NCI-H2081 treated with DMSO at 0.1 percent for 48 hours (cell line): Measurements from ENCODE around the gene KRTAP4-16.
"Not testable (repeated sequence)": the region's sequence is repeated elsewhere in the genome, so short reads cannot be mapped to it uniquely, and the experiment has no call there.

ENCODE experiments used
- DNase-seq: peaks from one replicate; lab custom pipeline; 2025; lab: John Stamatoyannopoulos, UW

KRTAP4-16 gene

DNA sequence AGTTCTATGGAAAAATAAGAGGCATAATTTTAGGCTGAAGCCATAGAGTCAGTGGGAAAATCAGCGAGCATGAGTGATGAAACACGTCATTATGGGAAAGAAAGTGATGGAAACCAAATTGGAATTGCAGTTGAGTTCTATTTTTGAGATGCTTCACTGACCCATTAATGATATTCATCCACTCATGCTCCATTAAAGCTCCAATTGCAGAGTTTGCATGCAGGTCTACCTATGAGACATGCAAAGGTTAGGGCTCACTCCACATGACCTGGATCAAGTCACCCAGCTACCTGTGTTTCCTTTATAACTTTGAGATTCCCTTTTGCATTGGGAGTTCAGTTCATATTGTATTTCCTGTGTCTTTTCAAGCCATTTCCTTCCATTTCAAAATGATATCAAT lies 28.3 kb downstream of the KRTAP4-16 start:
- DNase-seq: no peak

DNA sequence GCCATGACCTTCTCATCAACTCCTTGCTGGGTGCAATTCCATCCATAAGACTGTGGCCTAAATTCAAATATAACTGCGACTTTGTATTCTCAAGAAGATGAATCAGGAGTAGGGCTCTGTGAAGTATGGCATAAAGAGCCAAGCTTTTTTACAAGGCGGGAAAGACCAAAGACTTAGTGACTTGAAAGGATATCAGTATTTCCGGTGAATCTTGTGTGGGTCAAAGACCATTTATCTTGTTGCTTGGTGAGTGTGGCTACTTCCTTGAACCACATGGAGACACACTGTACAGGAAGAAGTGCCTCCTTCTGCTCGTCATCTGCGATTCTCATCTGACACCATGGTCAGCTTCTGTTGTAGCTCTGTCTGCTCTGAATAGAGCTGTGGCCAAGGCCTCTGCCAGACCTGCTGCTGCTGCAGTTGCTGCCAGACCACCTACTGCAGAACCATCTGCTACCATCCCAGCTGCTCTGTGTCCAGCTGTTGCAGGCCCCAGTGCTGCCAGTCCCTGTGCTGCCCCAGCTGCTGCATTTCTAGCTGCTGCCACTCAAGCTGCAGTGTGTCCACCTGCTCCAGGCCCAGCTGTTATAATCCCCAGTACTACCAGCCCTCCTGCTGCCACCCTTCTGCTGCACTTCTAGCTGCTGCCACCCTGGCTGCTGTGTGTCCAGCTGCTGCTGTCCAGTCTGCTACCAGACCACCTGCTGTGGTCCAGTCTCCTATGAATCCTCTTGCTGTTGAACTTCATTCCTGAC lies 30.2 kb downstream of the KRTAP4-16 start:
- no peak for DNase-seq

DNA sequence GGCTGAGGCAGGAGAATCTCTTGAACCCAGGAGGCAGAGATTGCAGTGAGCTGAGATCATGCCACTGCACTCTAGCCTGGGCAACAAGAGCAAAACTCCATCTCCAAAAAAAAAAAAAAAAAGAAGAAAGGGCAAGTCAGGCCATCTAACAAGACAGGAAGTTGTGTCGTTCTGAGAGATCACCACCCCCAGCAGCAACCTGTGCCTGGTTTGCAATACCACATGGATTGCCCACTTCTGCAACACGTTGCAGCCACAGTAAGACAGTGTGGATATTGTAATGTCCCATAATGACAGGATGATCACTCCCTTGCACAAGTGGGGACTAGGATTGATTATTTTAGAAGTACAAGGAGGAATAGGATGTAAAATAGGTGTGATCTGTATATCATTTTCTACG lies 33.0 kb downstream of the KRTAP4-16 start:
- no peak for DNase-seq

DNA sequence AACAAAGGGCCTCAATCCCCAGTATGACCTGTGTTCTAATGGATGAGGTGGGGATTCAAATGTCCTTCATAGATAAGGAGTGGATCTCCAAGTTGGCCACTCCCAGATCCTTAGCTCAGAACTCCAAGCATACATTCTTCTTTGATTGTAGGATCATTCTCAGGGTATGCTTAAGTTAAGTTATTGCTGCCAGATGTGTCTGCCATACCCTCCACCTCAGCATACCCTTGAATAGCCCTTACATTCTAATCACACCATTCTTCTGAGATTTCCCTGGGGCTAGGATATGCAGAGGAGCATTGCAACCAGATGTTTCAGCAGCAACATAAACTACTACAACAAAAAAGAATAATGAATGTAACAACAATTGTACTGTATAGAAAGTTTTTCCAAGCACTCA lies 34.7 kb downstream of the KRTAP4-16 start:
- no peak for DNase-seq

DNA sequence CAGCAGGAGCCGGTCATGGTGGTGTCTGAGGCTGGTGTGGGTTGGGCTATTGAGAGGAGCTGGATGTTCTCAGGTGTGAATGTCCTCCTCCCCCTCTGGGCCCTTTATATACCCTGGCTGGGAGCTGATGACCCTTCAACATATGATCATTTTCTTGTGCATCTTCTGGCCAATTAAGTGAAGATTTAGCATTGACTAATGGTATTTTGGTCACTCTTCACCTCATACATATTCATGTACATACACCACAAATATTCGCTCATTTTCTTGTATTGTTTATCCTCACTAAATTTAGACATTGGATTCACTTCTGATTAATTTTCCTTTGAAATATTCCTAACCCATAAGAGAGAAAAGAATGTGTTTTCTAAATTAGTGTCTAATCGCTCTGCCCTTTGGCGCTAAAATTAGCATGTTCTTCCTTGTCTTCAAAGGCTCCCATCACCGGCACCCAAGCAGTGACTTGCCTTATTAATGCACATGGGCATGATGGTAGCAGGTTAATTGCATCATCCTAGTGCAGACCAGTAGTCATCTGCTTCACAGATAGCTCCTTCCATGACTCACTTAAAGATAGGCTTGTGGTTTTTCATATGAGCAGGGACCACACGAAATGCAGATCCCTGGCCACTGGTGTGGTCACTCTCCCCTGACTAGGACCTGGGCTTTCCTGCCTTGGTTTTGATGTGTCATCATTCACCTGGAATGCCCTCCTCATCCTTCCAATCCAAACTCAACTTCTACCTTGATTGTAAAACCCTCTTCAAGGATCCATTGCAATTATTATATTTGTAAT lies 36.0 kb downstream of the KRTAP4-16 start, which contains the start of gene KRTAP2-4:
Gene KRTAP2-4, minus strand, starts transcription at position 51 of the 796 bp plus-strand sequence. Its CDS starts 34 bp downstream, at position 17.
- DNase-seq: no peak

DNA sequence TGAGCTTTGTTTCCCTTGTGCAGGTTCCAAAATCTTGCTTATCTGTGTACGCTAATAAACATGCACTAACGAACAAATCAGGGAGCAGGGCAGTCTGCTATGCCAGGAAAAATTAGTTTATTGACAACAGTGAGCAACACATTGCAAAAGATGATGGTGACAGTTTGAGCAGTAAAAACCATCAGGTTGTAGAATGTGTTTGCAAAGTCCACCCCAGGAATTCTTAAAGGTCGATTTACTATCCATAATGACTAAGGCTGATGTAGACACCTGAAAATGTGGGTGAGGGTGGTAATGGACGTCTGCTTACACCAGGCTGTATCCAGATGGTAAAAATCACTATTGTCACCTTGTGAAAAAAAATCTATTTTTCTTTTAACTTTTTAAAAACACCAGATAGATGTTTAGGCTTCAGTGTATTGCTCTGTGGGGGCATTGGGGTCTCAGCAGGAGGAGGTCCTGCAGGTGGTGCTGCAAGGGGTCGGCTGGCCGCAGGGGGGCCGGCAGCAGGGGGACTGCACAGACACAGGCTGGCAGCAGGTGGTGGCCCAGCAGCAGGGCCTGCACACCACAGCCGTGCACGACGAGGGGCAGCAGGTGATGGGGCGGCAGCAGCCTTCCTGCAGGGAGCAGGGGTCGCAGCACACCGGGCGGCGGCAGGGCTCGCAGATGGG lies 36.9 kb downstream of the KRTAP4-16 start:
- DNase-seq: not testable (repeated sequence)

DNA sequence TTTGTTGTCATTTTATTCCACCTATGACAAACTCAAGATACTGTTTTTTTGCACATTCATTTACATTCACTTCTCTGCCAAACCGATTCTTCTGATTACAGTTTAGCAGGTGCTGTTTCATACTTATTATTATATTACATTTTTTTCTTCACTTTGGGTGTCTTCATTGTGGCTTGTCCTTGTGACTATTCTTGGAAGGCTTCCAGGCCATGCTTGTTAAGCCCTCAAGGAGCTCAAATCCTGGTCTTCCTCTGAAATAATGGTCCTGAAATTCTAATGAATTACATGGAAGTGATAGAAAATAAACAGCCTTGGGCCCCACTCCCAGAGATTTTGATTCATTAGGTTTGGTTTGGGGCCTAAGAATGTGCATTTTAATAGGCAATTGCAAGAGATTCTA lies 37.7 kb downstream of the KRTAP4-16 start:
- DNase-seq: no peak

DNA sequence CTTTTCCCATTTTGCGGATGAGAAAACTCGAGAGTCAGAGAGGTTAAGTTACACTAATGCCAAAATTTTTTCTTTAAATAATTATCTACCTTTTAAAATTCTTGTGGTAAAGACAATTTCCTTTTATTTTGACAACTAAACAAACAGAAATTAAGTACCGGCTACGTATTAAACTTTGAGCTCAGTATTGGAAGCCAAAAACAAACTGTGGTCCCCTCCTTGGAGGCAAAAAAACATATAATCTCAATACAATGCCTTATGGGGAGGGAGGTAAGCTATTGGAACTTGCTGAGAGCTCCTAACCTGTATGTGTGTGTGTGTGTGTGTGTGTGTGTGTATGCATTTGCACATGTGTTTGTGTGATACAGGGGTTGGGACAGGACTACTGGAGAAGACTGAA lies 38.6 kb downstream of the KRTAP4-16 start:
- DNase-seq: no peak

DNA sequence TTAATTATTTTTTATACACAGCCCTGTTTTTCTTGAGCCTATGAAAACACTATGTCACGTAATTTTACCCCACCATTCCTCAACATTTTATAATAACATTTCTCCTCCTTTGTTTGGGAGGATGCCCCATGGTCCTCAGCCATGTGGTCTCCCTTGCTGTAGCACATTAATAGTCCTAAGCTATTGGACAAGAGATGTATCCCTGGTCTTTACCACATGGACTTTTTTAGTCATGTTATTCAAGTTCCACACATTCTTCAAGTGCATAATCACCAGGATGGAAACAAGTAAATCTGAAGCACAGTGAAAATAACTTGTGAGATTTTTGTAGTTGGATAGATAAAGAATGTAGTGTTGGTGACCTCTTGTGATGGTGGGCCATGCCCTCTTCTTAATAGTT lies 40.0 kb downstream of the KRTAP4-16 start:
- DNase-seq: no peak

DNA sequence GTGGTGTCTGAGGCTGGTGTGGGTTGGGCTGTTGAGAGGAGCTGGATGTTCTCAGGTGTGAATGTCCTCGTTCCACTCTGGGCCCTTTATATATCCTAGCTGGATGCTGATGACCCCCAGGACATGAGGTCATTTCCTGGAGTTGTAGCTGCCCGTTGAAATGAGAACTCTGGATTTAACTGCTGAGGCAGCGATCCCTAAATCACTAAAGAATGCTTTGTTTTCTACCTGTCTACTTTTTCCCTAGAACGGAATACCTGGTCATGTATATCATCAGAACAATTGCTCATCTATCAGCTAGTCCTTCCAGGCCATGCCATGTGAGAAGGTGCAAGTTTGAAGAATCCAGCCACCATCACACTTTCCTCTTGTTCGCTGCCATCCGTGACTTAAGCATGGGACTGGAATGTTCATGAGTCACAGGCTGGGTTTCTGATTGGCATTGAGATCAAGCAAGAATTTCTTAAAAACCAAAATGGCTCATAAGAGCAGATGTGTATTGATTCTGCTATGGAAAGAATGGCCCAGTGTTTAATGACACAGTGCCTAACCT lies 41.9 kb downstream of the KRTAP4-16 start, which contains the start of gene KRTAP2-3:
Gene KRTAP2-3, minus strand, starts transcription at position 63 of the 553 bp plus-strand sequence. CDS start 64 bp downstream, outside the sequence.
- no peak for DNase-seq

DNA sequence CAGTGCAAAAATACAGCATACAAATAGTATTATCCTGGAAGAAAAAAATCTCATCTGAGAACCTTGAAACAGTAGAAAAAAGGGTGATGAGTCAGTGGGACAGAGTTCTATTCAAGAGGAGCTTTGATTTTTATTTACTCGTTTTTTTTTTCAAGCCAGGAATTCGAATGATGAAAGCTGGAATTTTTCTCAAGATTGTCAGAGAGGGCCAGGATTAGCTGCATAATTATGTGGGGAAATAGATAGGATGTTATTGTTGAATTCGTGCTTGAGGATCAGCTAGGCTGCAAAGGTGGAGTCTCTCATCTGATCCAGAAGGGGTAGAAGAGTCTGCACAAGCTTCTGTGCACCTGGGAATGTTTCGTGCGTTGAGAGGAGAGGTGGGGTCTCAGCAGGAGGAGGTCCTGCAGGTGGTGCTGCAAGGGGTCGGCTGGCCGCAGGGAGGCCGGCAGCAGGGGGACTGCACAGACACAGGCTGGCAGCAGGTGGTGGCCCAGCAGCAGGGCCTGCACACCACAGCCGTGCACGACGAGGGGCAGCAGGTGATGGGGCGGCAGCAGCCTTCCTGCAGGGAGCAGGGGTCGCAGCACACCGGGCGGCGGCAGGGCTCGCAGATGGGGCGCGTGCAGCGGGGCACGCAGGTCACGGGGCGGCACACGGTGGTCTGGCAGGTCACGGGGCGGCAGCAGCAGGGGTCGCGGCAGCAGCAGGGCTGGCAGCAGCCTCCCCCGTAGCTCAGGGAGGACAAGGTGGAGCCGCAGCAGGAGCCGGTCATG lies 42.5 kb downstream of the KRTAP4-16 start:
- DNase-seq: not testable (repeated sequence)

DNA sequence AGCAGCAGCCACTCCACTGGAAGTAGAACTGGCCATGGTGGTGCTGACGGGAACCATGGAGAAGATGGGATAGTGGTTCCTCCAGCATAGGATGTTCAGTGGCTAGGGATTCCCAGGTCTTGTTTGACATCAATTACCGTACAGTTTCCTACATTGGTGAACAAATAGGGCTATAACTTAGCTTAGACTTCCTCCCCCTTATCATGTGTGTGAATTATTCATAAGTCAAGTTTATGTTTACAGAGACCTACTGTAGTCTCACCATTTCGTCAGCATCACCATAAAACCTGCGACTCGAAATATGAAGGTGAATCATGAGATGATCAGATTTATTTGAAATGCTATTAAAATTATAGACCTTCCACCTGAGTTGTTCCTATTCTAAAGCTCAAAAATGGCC lies 43.3 kb downstream of the KRTAP4-16 start:
- DNase-seq: no peak

DNA sequence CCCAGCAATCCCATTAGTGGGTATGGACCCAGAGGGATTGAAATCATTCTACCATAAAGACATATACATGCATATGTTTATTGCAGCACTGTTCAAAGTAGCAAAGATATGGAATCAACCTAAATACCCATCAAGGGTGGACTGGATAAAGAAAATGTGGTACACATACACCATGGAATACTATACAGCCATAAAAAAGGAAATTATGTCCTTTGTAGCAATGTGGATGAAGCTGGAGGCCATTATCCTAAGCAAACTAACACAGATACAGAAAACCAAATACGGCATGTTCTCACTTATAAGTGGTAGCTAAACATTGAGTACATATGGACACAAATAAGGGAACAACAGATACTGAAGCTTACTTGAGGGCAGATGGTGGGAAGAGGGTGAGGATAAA lies 44.5 kb downstream of the KRTAP4-16 start:
- no peak for DNase-seq

DNA sequence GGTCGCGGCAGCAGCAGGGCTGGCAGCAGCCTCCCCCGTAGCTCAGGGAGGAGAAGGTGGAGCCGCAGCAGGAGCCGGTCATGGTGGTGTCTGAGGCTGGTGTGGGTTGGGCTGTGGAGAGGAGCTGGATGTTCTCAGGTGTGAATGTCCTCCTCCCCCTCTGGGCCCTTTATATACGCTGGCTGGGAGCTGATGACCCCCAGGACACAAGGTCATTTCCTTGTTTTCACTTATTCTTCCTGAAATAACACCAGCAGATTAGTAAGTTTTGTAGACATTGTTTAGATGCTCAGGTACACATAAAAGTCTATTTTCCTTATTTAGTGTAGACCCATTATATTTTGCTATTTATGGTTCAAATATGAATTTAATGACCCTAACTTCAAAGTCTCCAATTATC lies 46.9 kb downstream of the KRTAP4-16 start, which contains the start of gene KRTAP2-2:
Gene KRTAP2-2, minus strand, starts transcription at position 101 of the 400 bp plus-strand sequence. Its CDS starts 19 bp downstream, at position 82.
- not testable (repeated sequence) for DNase-seq

DNA sequence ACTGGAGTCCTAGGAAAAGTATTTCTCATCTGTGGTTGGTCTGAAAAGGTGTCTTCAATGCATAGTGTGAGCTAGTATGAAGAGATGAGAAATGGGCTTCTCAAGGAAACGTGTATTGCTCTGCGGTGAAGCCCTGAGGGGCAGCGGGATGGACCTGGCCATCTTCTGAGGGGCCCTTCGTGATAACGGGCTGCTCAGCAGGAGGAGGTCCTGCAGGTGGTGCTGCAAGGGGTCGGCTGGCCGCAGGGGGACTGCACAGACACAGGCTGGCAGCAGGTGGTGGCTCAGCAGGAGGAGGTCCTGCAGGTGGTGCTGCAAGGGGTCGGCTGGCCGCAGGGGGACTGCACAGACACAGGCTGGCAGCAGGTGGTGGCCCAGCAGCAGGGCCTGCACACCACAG lies 47.5 kb downstream of the KRTAP4-16 start:
- not testable (repeated sequence) for DNase-seq

DNA sequence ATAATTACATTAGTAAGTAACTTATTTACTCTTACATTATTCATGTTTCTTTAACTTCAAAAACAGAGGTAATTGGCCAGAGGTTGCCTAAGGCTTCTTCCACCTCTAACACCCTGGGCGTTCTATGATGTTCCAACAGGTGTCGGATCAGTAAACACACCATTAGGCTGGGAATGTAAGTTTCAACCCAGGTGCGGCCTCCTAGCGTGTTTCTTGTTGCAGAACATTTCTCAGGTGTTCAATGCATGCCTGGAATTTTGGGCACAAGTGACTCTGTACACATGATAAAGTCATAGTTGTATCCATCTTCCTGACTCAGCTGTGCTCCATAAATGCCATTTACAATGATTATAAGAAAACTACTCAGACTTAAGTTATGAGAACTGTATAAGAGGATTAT lies 48.0 kb downstream of the KRTAP4-16 start:
- DNase-seq: no peak

DNA sequence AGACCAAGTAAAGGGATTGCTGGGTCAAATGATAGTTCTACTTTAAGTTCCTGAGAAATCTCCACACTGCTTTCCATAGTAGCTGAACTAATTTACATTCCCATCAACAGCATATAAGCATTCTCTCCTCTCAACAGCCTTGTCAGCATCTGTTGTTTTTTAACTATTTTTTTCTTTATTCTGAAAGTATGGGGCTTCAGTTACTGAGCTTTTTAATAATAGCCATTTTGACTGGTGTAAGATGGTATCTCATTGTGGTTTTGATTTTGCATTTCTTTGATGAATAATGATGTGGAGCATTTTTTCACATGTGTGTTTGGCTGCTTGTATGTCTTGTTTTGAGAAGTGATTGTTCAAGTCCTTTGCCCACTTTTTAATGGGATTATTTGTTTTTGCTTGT lies 49.4 kb downstream of the KRTAP4-16 start:
- DNase-seq: no peak
